ENCODE measurements around the gene MAD1L1. TPM values are rescaled to one million over a fixed set of nuclear protein-coding genes. Genes with fewer than 3 reads are reported as not detected.

MAD1L1 gene
- total and polyA plus RNA-seq, 2 of the 13 experiments (the other 11 are each of a cell fraction or from before 2014, with no cell fraction given), result 17.4 to 64.7 TPM

GRCh38 chr7:2191016-2191415 is 41.7 kb downstream of the MAD1L1 start:
- Histone ChIP-seq H3K9ac (ENCODE audit: insufficient read depth, low read depth, low read length) (no peak overlapping the region), H2AFZ (ENCODE audit: low read length) (no peak overlapping the region), H3K79me2 (ENCODE audit: insufficient read depth, low read length) (peaks cover 12% of the 10 kb centered on the region), H3K36me3 (replicated peaks in 1 of 2; ENCODE audit: control insufficient read depth in 1 of 2, insufficient read depth in 2 of 2, low read length in 2 of 2) (peaks cover 11 to 30% of the 10 kb centered on the region in 2 experiments; a peak in 4 of 5 replicates), H3K9me3 (ENCODE audit: low read length) (peaks cover 8% of the 10 kb centered on the region), H3K4me1 (ENCODE audit: insufficient read depth, low read length) (0 out of 2 replicates have a peak, but pooled peaks cover 8% of the 10 kb centered on the region), H3K4me2 (ENCODE audit: low read depth, low read length) (no peak overlapping the region), H3K27me3 (ENCODE audit: control insufficient read depth in 1 of 2, insufficient read depth in 2 of 2, low read length in 2 of 2) (no peaks in the 10 kb centered on the region), H4K20me1 (ENCODE audit: insufficient read depth, low read length) (no peaks in the 10 kb centered on the region), H3K27ac (ENCODE audit: extremely low read length, insufficient read depth, low read length) (no peak overlapping the region), H3K4me3 (replicated peaks in 1 of 3; ENCODE audit: insufficient read depth in 1 of 3, low read depth in 2 of 3, low read length in 3 of 3) (no peak overlapping the region)
- FAIRE-seq (no peak), ATAC-seq (no peak), DNase-seq (ENCODE audit: low spot score) (no peak)
- in situ Hi-C loops (cut with HindIII; ENCODE audit: extremely low pct_ligation_motif_present, low pct_unique_long_range_greater_than_20kb) (no loop called here), intact Hi-C loops (cut with micrococcal nuclease; ENCODE audit: unreplicated experiment) (no loop called here)
- TF ChIP-seq ZNF883 (CRISPR knock-in tag; IDR thresholded peaks at IDR 0.05; ENCODE audit: not compliant biosample characterization) (no peak), ZNF460 (CRISPR knock-in tag; IDR thresholded peaks at IDR 0.05; ENCODE audit: borderline replicate concordance) (no peak), ATF1 (CRISPR knock-in tag; IDR thresholded peaks at IDR 0.05) (no peak), ZNF562 (CRISPR knock-in tag; IDR thresholded peaks at IDR 0.05; ENCODE audit: borderline replicate concordance) (no peak), THYN1 (CRISPR knock-in tag; IDR thresholded peaks at IDR 0.05; ENCODE audit: borderline replicate concordance, low read depth) (no peak), ZNF652 (CRISPR knock-in tag; IDR thresholded peaks at IDR 0.05; ENCODE audit: borderline replicate concordance, low read depth) (no peak), ZNF430 (CRISPR knock-in tag; IDR thresholded peaks at IDR 0.05) (no peak)
- TF ChIP-seq, protein P1, sequence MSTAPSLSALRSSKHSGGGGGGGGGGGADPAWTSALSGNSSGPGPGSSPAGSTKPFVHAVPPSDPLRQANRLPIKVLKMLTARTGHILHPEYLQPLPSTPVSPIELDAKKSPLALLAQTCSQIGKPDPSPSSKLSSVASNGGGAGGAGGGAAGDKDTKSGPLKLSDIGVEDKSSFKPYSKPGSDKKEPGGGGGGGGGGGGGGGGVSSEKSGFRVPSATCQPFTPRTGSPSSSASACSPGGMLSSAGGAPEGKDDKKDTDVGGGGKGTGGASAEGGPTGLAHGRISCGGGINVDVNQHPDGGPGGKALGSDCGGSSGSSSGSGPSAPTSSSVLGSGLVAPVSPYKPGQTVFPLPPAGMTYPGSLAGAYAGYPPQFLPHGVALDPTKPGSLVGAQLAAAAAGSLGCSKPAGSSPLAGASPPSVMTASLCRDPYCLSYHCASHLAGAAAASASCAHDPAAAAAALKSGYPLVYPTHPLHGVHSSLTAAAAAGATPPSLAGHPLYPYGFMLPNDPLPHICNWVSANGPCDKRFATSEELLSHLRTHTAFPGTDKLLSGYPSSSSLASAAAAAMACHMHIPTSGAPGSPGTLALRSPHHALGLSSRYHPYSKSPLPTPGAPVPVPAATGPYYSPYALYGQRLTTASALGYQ (CRISPR knock-in tag; IDR thresholded peaks at IDR 0.05), result no peak
- TF ChIP-seq, protein P2, sequence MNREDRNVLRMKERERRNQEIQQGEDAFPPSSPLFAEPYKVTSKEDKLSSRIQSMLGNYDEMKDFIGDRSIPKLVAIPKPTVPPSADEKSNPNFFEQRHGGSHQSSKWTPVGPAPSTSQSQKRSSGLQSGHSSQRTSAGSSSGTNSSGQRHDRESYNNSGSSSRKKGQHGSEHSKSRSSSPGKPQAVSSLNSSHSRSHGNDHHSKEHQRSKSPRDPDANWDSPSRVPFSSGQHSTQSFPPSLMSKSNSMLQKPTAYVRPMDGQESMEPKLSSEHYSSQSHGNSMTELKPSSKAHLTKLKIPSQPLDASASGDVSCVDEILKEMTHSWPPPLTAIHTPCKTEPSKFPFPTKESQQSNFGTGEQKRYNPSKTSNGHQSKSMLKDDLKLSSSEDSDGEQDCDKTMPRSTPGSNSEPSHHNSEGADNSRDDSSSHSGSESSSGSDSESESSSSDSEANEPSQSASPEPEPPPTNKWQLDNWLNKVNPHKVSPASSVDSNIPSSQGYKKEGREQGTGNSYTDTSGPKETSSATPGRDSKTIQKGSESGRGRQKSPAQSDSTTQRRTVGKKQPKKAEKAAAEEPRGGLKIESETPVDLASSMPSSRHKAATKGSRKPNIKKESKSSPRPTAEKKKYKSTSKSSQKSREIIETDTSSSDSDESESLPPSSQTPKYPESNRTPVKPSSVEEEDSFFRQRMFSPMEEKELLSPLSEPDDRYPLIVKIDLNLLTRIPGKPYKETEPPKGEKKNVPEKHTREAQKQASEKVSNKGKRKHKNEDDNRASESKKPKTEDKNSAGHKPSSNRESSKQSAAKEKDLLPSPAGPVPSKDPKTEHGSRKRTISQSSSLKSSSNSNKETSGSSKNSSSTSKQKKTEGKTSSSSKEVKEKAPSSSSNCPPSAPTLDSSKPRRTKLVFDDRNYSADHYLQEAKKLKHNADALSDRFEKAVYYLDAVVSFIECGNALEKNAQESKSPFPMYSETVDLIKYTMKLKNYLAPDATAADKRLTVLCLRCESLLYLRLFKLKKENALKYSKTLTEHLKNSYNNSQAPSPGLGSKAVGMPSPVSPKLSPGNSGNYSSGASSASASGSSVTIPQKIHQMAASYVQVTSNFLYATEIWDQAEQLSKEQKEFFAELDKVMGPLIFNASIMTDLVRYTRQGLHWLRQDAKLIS (CRISPR knock-in tag; IDR thresholded peaks at IDR 0.05), result no peak
- 97% methylated on average over 9 of the region's 9 CpGs for WGBS (ENCODE audit: low lambda C conversion rate)
- BruUV-seq (replicated peaks), result no TSS peak
- POLR2A ChIA-PET, result no interaction called here
- CTCF ChIA-PET (ENCODE audit: low intra/inter-chr PET ratio, low total read pairs), result no interaction called here

Data from HepG2 (cell line).